Right cardiac atrium (tissue), 5 donors: ENCODE results near the gene CD2. TPM values are rescaled to one million over a fixed set of nuclear protein-coding genes. Genes with fewer than 3 reads are reported as not detected.
A peak's percentile ranks its signal among the peaks of the same experiment; 100 is the strongest.

Source experiments
- ATAC-seq, 2 donors: fragments of 200-7000 bp; cut with Tn5 transposase; one replicate each; pipeline versions ENCODE4 v1.8.0 to v1.9.1; 2020; ENCODE audit warnings: moderate library complexity in 2 of 2, mild to moderate bottlenecking in 1 of 2
- DNase-seq, 3 donors: peaks; one replicate each; pipeline ENCODE4 v3.0.0-alpha.2; 2020
- H3K27ac ChIP-seq: one replicate; pipeline ENCODE4 v1.5.1; 2013; ENCODE audit warnings: mild to moderate bottlenecking, low read length, control low read depth, moderate library complexity
- H3K27me3 ChIP-seq: one replicate; pipeline ENCODE4 v1.6.1; 2013; ENCODE audit not compliant: control insufficient read depth, insufficient read depth
- H3K4me1 ChIP-seq: one replicate; pipeline ENCODE4 v1.6.1; 2013; ENCODE audit warnings: low read length; ENCODE audit not compliant: control insufficient read depth, insufficient read depth
- H3K4me3 ChIP-seq: one replicate; pipeline ENCODE4 v1.5.1; 2013; ENCODE audit warnings: low read length, control low read depth
- H3K9me3 ChIP-seq: one replicate; pipeline ENCODE4 v1.6.1; 2013; ENCODE audit warnings: low read length; ENCODE audit not compliant: control insufficient read depth
- WGBS: extraction: QIAGEN DNeasy Blood & Tissue Kit; methylation state at CpG from one replicate; pipeline ENCODE4 v1.1.7; 2013; 5-methylcytosine and 5-hydroxymethylcytosine counted together
- intact Hi-C, 4 donors: fragments of 100-400 bp; cut with DNase I; formaldehyde crosslinking; loops; one replicate each; pipeline versions ENCODE4 v1.11.0 to v1.14.0; 2022 to 2023
- polyA plus RNA-seq: library from polyadenylated mRNA; stranded (reverse); fragments of 200-250 nt; gene quantifications from one replicate; pipeline ENCODE4 v1.2.3, GENCODE V29; 2013
- total RNA-seq, 4 donors: library from RNA; stranded (reverse); fragmentation: NEBNext Ultra II Directional; extraction: Animal tissue kit (Norgen Biotek cat#: 25700); gene quantifications; one replicate each; pipeline ENCODE4 v1.2.1, GENCODE V29; 2021
- donor health status: healthy with polysubstance abuse.
- donor health status: DM: no; HTN: yes; CAD: no.
- donor health status: DM: no; HTN: no; CAD: no.
- donor health status: DM: no; HTN: yes; CAD: no; lungs with severe emphysema.
- donor health status: DM: yes; HTN: yes; CAD: no.

The CD2 gene
- total and polyA plus RNA-seq, 5 donors, result 0.59 to 2.6 (median 0.96) TPM

DNA sequence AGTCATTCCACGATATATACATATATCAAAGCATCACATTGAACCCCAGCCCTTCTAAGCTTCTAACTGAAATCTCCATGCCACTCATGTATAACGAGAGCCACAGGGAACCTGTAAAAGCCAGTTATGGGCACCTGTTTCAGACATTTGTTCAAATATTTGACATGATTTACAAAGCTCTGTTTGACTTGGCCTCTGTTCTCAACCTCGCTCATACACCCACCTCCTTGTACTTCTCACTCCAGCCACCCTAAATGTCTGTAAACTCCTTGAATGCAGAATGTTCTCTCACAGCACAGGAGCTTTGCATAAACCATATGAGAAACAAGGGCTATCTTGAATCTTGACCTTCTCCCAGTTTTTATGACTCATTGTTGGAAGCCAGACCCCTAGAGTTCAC lies 36.9 kb upstream of the CD2 start:
- no peaks in the 10 kb centered on the region for H3K27me3 ChIP-seq
- no peak overlapping the region for H3K27ac ChIP-seq
- H3K4me3 ChIP-seq, result no peak overlapping the region
- 89% methylated on average over 3 of the region's 3 CpGs for WGBS
- no peaks in the 10 kb centered on the region for H3K4me1 ChIP-seq
- no peak for DNase-seq
- no peaks in the 10 kb centered on the region for H3K9me3 ChIP-seq
- intact Hi-C loops, result no loop called here
- no peak for ATAC-seq

DNA sequence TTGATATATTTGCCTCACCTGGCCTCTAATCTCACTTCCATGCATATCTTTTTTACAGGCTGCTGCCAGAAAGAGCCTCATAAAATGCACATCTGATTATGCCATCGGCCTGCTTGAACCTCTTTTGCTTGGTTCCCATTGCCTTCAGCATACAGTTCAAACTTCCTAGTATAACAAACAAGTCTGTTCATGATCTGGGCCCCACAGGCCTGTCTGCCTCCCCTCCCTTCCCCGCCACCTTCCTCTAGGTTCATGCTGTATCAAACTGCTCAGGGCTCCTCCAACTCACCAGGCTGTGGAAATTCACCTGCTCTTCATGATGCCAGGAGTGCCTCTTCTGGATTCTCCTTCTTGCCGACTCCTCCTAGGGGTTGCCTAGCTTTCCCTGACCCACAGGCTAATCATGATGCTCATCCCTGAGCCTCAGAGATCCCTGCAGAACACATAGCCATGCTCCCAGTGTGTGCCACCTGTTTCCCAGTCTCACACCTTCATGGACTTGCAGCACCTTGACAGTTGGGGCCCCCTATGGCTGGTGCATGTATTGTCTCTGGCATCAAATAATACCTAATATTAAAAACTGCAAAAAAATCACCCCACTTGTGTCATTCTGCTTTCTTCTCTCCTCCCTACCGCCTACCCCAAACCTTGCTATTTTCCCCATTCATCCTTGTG lies 33.7 kb upstream of the CD2 start:
- Histone ChIP-seq H3K4me3 (no peak overlapping the region), H3K27me3 (no peaks in the 10 kb centered on the region), H3K27ac (no peak overlapping the region), H3K9me3 (no peaks in the 10 kb centered on the region), H3K4me1 (no peaks in the 10 kb centered on the region)
- 92% methylated on average over 4 of the region's 4 CpGs for WGBS
- DNase-seq, result no peak
- intact Hi-C loops, result no loop called here
- ATAC-seq, result no peak

DNA sequence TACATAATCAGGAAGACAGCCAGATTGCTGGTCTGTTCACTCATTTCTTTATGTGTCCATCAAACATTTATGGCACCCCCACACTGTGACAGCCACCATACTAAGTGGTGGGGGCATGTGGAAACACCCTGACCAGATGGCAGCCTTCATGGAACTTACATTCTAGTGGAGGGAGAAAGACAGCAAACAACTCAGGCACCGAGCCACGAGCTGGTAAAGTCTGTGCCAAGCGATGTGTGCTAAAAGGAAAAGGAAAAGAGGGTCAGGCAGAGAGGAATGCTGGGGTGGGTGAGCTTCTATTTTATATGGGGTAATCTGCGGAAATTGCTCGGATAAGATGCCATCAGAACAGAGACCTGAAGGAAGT lies 33.2 kb upstream of the CD2 start:
- Histone ChIP-seq H3K4me3 (no peak overlapping the region), H3K27ac (no peak overlapping the region), H3K9me3 (no peaks in the 10 kb centered on the region), H3K27me3 (no peaks in the 10 kb centered on the region), H3K4me1 (no peaks in the 10 kb centered on the region)
- intact Hi-C loops, result no loop called here
- 82% methylated on average over 5 of the region's 5 CpGs for WGBS
- ATAC-seq (no peak), DNase-seq (no peak)

DNA sequence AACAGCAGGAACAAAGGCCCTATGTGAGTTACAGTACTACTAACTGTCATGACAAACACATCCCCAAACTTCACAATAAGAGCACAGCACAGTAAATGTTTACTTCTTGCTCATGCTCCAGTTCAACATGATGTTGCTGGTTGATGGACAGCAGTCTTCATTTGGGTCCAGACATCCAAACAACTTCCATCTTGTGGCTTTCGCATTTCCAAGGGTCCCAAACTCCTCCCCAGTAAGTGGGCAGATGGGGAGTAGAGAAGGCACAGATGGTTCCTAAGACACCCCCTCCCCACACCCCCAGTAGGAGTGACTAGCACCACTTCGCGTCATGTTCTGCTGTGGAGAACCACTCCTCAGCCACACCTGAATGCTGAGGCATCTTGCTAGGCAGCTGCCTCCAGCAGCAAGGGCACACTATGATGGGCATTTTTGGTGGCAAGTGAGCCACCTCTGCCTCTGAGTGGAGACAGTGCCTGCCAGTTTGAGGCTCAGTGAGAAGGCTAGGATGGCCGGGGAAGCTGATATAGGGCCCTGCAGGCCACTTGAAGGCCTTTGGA lies 32.7 kb upstream of the CD2 start:
- Histone ChIP-seq H3K9me3 (no peaks in the 10 kb centered on the region), H3K4me1 (no peaks in the 10 kb centered on the region), H3K4me3 (no peak overlapping the region), H3K27me3 (no peaks in the 10 kb centered on the region), H3K27ac (no peak overlapping the region)
- 97% methylated on average over 4 of the region's 4 CpGs for WGBS
- no peak for ATAC-seq
- DNase-seq, result no peak
- intact Hi-C loops, result no loop called here

DNA sequence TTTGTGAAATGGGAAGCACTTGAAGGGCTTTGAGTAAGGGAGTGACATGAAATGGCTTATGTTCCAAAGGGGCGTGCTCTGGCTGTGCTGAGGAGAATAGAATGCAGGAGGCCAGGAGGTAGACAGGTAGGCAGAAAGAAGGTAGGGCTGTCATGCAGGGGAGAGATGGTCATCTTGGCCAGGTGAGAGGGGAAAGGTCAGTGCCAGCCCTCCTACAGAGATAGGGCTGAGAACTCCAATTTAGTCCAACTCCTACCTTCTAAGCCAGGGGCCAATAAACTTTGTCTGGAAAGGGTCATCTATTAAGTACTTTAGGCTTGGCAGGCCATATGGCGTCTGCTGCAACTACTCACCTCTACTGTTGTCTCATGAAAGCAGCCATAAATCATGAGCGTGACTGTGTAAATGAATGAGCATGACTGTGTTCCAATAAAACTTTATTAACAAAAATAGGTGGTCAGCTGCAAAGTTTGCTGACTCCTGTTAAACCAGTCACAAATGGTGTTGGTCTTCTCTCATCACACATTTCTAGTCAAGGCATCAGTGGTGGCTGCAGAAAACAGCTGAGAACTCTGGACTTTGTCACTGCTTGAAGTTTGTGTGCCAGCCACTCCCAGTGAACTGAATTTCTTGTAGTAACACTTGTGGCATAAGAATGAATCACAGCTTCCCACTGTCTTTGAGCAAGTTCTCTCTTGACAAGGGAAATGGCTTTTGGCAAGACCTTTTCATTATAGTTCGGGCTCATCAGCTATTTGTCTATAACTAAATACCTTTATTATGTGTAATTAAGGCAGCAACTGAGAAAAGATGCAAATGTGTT lies 32.0 kb upstream of the CD2 start:
- intact Hi-C loops, result no loop called here
- WGBS, result 86% methylated on average over 4 of the region's 4 CpGs
- H3K27me3 ChIP-seq, result no peaks in the 10 kb centered on the region
- H3K9me3 ChIP-seq, result no peaks in the 10 kb centered on the region
- no peaks in the 10 kb centered on the region for H3K4me1 ChIP-seq
- no peak for DNase-seq
- H3K4me3 ChIP-seq, result no peak overlapping the region
- ATAC-seq, result no peak
- no peak overlapping the region for H3K27ac ChIP-seq

DNA sequence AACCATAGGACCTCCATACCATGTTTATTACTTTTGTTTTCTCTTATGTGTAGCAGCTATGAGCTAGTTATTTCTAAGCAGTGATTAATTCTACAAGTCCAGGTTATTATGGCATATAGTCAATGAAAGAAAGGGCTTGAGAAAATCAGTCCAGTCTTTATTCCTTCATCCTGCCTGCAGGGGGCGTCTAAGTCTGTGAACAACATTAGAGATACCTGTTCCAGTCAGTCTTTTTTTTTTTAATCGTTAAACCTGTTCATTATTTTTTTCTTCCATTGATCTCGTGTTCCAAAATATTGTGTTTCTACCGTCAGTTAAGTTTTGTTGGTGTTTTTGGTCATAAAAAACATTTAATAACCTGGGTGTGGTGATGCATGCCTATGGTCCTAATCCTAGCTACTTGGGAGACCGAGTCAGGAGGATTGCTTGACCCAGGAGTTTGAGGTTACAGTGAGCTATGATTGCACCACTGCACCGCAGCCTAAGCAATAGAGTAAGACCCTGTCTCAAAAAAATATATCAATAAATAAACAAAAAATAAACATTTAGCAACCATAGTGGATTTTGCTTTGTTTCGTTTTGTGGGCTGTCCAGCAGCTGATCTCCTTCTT lies 29.4 kb upstream of the CD2 start:
- 47% methylated on average over 7 of the region's 7 CpGs for WGBS
- no peaks in the 10 kb centered on the region for H3K27me3 ChIP-seq
- H3K4me3 ChIP-seq, result no peak overlapping the region
- H3K4me1 ChIP-seq, result no peaks in the 10 kb centered on the region
- ATAC-seq, result no peak
- no peaks in the 10 kb centered on the region for H3K9me3 ChIP-seq
- DNase-seq, result peak in 2 of 3 donors; percentile 47 to 66
- no peak overlapping the region for H3K27ac ChIP-seq
- intact Hi-C loops, result loop anchor here in 1 of 4 donors (5.0 kb wide), 1 partner anchor 327 kb away; no protein-coding TSS in a partner anchor

DNA sequence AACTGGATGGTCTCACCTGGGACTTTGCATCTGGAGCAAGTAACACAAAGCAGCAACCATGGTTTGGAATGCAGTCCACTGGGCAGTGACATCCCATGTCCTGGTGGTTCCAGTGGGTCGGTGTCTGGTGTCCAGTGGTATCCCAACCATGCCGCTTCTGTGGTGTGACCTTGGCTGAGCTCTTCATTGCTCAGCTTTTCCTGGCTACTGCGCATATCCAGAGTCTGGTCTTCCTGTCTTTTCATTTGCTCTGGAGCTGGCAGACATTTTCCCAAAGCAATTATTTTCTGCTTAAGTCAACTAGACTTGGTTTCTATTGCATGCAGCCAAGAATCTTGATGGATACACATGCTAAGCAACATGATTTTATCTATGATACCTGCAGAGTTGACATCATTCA lies 28.4 kb upstream of the CD2 start:
- no peaks in the 10 kb centered on the region for H3K9me3 ChIP-seq
- no peak overlapping the region for H3K27ac ChIP-seq
- ATAC-seq (no peak), DNase-seq (no peak)
- WGBS, result 64% methylated on average over 3 of the region's 3 CpGs
- intact Hi-C loops, result loop anchor here in 1 of 4 donors (5.0 kb wide), 1 partner anchor 327 kb away; no protein-coding TSS in a partner anchor
- no peaks in the 10 kb centered on the region for H3K4me1 ChIP-seq
- no peak overlapping the region for H3K4me3 ChIP-seq
- H3K27me3 ChIP-seq, result no peaks in the 10 kb centered on the region

DNA sequence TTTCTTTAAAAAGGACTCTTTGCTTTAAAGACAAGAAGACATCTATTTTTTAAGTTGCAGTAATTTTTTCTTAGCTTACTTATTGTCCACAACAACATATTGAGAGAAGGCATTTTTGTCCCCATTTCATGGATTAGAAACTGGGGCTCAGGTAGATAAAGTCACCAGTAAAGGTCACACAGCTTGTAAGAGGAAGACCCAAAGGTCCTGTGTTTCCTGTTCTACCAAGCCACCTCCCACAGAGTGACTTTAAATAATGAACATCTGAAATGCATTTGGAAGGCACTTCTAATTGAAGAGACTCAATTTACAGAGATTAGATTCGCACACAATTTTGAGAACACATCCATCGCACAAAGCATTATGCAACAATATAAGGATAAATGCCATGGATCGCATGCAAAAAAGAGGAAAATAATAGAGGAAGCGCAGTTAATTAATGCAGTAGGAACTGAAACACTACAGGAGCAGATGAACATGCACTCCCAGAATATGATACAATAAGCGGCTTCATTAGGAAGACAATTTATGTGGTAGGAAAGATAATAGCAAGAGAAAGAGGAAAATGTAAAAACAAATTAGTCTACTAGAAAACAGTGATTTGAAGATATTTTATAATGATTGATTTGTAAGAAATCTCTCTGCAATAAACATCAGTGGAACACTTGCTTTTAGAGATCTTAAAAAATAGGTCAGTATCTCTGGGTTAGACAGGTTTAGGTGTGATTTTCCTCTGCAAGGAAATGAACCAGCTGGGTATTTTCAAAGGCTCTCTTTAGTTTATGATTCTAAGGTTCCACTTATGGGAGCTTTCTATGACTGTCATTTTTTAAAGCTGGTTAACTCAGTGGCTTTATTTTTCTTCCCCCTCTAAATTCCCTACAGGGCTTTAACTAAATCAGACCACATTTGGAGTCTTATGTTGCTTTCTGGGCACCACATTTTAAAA lies 27.1 kb upstream of the CD2 start:
- DNase-seq (no peak), ATAC-seq (no peak)
- intact Hi-C loops, result loop anchor here in 1 of 4 donors (5.0 kb wide), 1 partner anchor 325 kb away; no protein-coding TSS in a partner anchor
- Histone ChIP-seq H3K4me1 (no peaks in the 10 kb centered on the region), H3K9me3 (no peaks in the 10 kb centered on the region), H3K27ac (no peak overlapping the region), H3K4me3 (no peak overlapping the region), H3K27me3 (no peaks in the 10 kb centered on the region)
- 84% methylated on average over 5 of the region's 5 CpGs for WGBS

DNA sequence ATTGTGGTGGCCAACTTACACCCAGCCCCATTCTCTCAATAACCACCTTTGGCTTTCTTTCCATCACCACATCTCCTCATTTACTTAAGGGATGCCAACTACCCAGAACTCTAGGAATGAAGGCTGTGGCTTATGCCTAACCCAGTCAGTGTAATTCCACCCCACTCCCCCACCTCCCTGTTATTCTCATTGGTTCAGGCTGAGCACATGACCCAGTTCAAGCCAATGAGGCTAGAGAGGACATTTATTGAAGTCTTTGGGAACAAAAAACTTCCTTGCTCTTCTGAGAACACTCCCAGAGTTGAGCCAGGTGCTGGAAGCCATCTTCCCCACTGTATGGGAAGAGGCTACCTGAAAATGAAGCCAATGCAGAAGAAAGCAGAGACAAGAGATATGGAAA lies 22.8 kb upstream of the CD2 start:
- no peak for ATAC-seq

DNA sequence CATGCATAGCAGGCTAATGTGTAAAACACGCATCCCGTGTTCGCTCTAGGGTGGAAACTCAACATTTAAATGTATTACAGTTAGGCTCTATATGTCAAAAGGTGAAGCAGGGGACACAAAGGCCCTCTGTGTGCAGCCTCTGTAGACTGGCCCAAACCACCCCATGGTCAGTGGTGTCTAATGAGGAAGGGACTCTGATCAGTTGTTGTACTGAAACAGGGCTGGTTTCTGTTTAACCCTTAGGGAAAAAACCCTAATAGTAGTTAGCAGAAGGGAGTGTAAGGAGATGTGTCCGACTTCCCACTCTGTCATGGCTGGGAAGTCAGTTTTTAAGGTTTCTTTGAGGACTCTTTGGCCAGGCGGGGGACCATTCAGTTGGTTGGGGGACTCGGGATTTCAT lies 21.5 kb upstream of the CD2 start:
- H3K4me1 ChIP-seq, result no peaks in the 10 kb centered on the region
- 91% methylated on average over 6 of the region's 6 CpGs for WGBS
- no peaks in the 10 kb centered on the region for H3K27me3 ChIP-seq
- intact Hi-C loops, result no loop called here
- DNase-seq (no peak), ATAC-seq (no peak)
- no peaks in the 10 kb centered on the region for H3K9me3 ChIP-seq
- no peak overlapping the region for H3K4me3 ChIP-seq
- no peak overlapping the region for H3K27ac ChIP-seq

More for the DNA sequence above, 22.8 kb upstream of the CD2 start:
- Histone ChIP-seq H3K27me3 (no peaks in the 10 kb centered on the region), H3K4me1 (no peaks in the 10 kb centered on the region), H3K9me3 (no peaks in the 10 kb centered on the region), H3K27ac (no peak overlapping the region), H3K4me3 (no peak overlapping the region)
- DNase-seq, result no peak
- intact Hi-C loops, result no loop called here
